PFSK-1 (cell line): ENCODE results near the gene BIK.

ENCODE experiments used
- FOXP2 ChIP-seq: optimal IDR thresholded peaks from 2 replicates; pipeline ENCODE3; 2011; ENCODE audit warnings: borderline replicate concordance, control low read depth, inconsistent platforms; ENCODE audit not compliant: insufficient read depth; ENCODE audit errors: extremely low read length, extremely low read depth
- REST ChIP-seq, 2 experiments: IDR thresholded peaks; 2 replicates each; pipeline versions ENCODE4 v1.6.1 to v1.8.0; 2011 to 2012; ENCODE audit warnings: low read depth in 2 of 2, low read length in 2 of 2, control low read depth in 1 of 2, inconsistent platforms in 1 of 2, mild to moderate bottlenecking in 1 of 2, moderate library complexity in 1 of 2; ENCODE audit not compliant: insufficient read depth in 1 of 2
- SIN3A ChIP-seq: IDR thresholded peaks from 2 replicates; pipeline ENCODE4 v1.6.1; 2012; ENCODE audit warnings: mild to moderate bottlenecking, low read length, moderate library complexity, borderline replicate concordance; ENCODE audit not compliant: insufficient read depth
- TAF1 ChIP-seq: IDR thresholded peaks from 2 replicates; pipeline ENCODE4 v1.6.1; 2012; ENCODE audit warnings: low read length, control low read depth, borderline replicate concordance; ENCODE audit not compliant: insufficient read depth

GRCh38 chr22:43156413-43156812, 45.9 kb downstream of the BIK start:
- TF ChIP-seq REST (IDR thresholded peaks at IDR 0.05; ENCODE audit: insufficient read depth in 1 of 2, low read depth in 2 of 2, low read length in 2 of 2) (no peak), SIN3A (no peak), FOXP2 (no peak), TAF1 (no peak)
